Kidney (tissue), 14 donors: ENCODE measurements around the gene CUX1. TPM values are rescaled to one million over a fixed set of nuclear protein-coding genes. Genes with fewer than 3 reads are reported as not detected.
"Not testable (repeated sequence)": the region's sequence is repeated elsewhere in the genome, so short reads cannot be mapped to it uniquely, and the experiment has no call there.

Source experiments
- DNase-seq, 5 donors: peaks; one replicate each; pipeline ENCODE4 v3.0.0-alpha.2; 2013 to 2020
- FAIRE-seq: peaks from 2 replicates; lab custom pipeline; 2012; peaks lifted over from hg19 to GRCh38; lab: Jason Lieb, UNC
- H3K27ac ChIP-seq, 2 donors: one replicate each; pipeline ENCODE4 v1.7.0; 2013; ENCODE audit warnings: low read depth in 2 of 2, low read length in 2 of 2, inconsistent platforms in 1 of 2
- H3K27me3 ChIP-seq: one replicate; pipeline ENCODE4 v1.7.1; 2013; ENCODE audit warnings: low read length, inconsistent platforms; ENCODE audit not compliant: control insufficient read depth, insufficient read depth
- H3K36me3 ChIP-seq, 3 donors: one replicate each; pipeline versions ENCODE4 v1.7.0 to v1.7.1; 2013; ENCODE audit warnings: low read length in 3 of 3, control low read depth in 1 of 3, inconsistent platforms in 1 of 3; ENCODE audit not compliant: insufficient read depth in 3 of 3, control insufficient read depth in 2 of 3
- H3K4me1 ChIP-seq, 3 donors: one replicate each; pipeline versions ENCODE4 v1.7.0 to v1.7.1; 2013; ENCODE audit warnings: low read length in 3 of 3, inconsistent platforms in 1 of 3, low read depth in 1 of 3; ENCODE audit not compliant: control insufficient read depth in 2 of 3, insufficient read depth in 2 of 3
- H3K4me3 ChIP-seq, 3 donors: one replicate each; pipeline versions ENCODE4 v1.7.0 to v1.8.1; 2013; ENCODE audit warnings: low read length in 3 of 3, control low read depth in 1 of 3, inconsistent platforms in 1 of 3
- H3K9ac ChIP-seq, 3 donors: one replicate each; pipeline versions ENCODE4 v1.7.0 to v1.7.1; 2013; ENCODE audit warnings: low read length in 3 of 3, control low read depth in 1 of 3, inconsistent platforms in 1 of 3
- H3K9me3 ChIP-seq, 3 donors: one replicate each; pipeline versions ENCODE4 v1.7.0 to v1.7.1; 2013; ENCODE audit warnings: low read length in 3 of 3, control low read depth in 1 of 3, inconsistent platforms in 1 of 3; ENCODE audit not compliant: control insufficient read depth in 2 of 3, insufficient read depth in 1 of 3
- intact Hi-C: fragments of 100-400 bp; cut with DNase I; formaldehyde crosslinking; loops from one replicate; pipeline ENCODE4 v1.11.1; 2022
- polyA plus RNA-seq: library from polyadenylated mRNA; stranded (reverse); fragments of 350-450 nt; fragmentation: Illumina TruSeq; extraction: RNeasy Lipid Tissue Mini Kit (QIAGEN cat#74804); gene quantifications from one replicate; pipeline ENCODE4 v1.2.3, GENCODE V29; 2014; ENCODE audit warnings: low read depth, low replicate concordance; ENCODE audit not compliant: insufficient read depth
- total RNA-seq: library from RNA; stranded (reverse); fragmentation: NEBNext Ultra II Directional; extraction: Animal tissue kit (Norgen Biotek cat#: 25700); gene quantifications from one replicate; pipeline ENCODE4 v1.2.1, GENCODE V29; 2021
- TF ChIP-seq, protein P1 (sequence below): IDR thresholded peaks from 3 replicates; pipeline ENCODE4 v1.5.1; 2012; ENCODE audit warnings: mild to moderate bottlenecking, moderate library complexity, borderline replicate concordance; ENCODE audit not compliant: insufficient read depth; ENCODE audit errors: extremely low read depth
- donor health status: control.
- donor health status: control.
- donor health status: control.
- donor health status: control.
- donor health status: control.
- donor health status: DM: yes; HTN: yes; CAD: no.
- donor health status: Normal renal cell carcinoma (clear cell type).

CUX1 gene
- total and polyA plus RNA-seq, 2 donors from 2014 or later, result 71.4 to 126 TPM

DNA sequence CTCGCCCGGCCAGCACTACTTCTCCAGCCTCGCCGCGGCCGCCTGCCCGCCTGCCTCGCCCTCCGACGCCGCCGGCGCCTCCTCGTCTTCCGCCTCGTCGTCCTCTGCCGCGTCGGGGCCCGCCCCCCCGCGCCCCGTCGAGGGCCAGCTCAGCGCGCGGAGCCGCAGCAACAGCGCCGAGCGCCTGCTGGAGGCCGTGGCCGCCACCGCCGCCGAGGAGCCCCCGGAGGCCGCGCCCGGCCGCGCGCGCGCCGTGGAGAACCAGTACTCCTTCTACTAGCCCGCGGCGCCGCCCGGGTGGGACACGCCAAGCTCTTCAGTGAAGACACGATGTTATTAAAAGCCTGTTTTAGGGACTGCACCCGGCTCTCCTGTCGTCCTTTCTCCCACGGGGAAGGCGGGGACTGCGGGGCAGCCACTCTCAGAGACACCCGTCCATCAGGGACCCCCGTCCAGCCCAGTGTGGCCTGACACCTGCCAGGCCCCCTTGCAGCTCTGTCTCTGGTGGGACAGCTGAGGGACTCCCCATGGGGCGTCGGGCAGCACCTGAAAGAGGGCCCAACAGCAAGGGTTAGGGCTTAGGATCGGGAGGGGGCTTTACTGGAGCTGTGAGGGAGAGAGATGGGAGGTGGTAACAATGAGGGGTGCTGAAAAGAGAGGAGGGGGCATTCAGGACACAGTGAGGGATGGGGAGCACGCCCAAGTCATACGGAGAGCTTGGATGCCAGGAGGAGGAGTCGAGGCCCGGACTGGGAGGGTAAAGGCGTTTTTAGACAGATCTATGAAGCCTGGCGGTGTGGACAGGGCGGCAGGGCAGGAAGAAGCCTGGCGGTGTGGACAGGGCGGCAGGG lies 504.1 kb downstream of the CUX1 start:
- H3K9ac ChIP-seq, result no peak overlapping the region
- H3K4me1 ChIP-seq, result peaks cover 0 to 6% (median 0%) of the 10 kb centered on the region in 3 donors
- H3K27me3 ChIP-seq, result no peaks in the 10 kb centered on the region
- DNase-seq (peak in 3 of 5 donors; percentile 50 to 73 (median 56)), FAIRE-seq (no peak)
- intact Hi-C loops, result no loop called here
- peak overlapping the region in 1 of 2 donors; percentile 2 for H3K27ac ChIP-seq
- H3K4me3 ChIP-seq, result no peak overlapping the region
- TF ChIP-seq, protein P1, sequence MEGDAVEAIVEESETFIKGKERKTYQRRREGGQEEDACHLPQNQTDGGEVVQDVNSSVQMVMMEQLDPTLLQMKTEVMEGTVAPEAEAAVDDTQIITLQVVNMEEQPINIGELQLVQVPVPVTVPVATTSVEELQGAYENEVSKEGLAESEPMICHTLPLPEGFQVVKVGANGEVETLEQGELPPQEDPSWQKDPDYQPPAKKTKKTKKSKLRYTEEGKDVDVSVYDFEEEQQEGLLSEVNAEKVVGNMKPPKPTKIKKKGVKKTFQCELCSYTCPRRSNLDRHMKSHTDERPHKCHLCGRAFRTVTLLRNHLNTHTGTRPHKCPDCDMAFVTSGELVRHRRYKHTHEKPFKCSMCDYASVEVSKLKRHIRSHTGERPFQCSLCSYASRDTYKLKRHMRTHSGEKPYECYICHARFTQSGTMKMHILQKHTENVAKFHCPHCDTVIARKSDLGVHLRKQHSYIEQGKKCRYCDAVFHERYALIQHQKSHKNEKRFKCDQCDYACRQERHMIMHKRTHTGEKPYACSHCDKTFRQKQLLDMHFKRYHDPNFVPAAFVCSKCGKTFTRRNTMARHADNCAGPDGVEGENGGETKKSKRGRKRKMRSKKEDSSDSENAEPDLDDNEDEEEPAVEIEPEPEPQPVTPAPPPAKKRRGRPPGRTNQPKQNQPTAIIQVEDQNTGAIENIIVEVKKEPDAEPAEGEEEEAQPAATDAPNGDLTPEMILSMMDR, result peak; percentile 6
- H3K36me3 ChIP-seq, result no peaks in the 10 kb centered on the region
- H3K9me3 ChIP-seq, result no peaks in the 10 kb centered on the region

GRCh38 chr7:102322202-102322715 lies 504.8 kb downstream of the CUX1 start:
- Histone ChIP-seq H3K9ac (no peak overlapping the region), H3K27ac (no peak overlapping the region), H3K27me3 (no peaks in the 10 kb centered on the region), H3K36me3 (no peaks in the 10 kb centered on the region), H3K9me3 (no peaks in the 10 kb centered on the region), H3K4me1 (peaks cover 0 to 6% (median 0%) of the 10 kb centered on the region in 3 donors), H3K4me3 (no peak overlapping the region)
- intact Hi-C loops, result no loop called here
- no peak for FAIRE-seq
- no peak for DNase-seq
- TF ChIP-seq, protein P1, result no peak

GRCh38 chr7:102323914-102324195 lies 506.4 kb downstream of the CUX1 start:
- Histone ChIP-seq H3K9ac (no peak overlapping the region), H3K9me3 (no peaks in the 10 kb centered on the region), H3K4me3 (no peak overlapping the region), H3K36me3 (no peaks in the 10 kb centered on the region), H3K27me3 (no peaks in the 10 kb centered on the region), H3K4me1 (peaks cover 0 to 2% (median 0%) of the 10 kb centered on the region in 3 donors), H3K27ac (no peak overlapping the region)
- FAIRE-seq (no peak), DNase-seq (no peak)
- TF ChIP-seq, protein P1, result no peak
- intact Hi-C loops, result no loop called here

- H3K4me1 ChIP-seq, H3K9me3 ChIP-seq, intact Hi-C loops, H3K4me3 ChIP-seq, FAIRE-seq, H3K36me3 ChIP-seq, H3K9ac ChIP-seq, DNase-seq, H3K27me3 ChIP-seq, H3K27ac ChIP-seq: not testable (repeated sequence)
Observed at GRCh38 chr7:102325106-102325505, 507.7 kb downstream of the CUX1 start.
